Activated CD8-positive, alpha-beta T cell treated with anti-CD3 and anti-CD28 coated beads for 36 hours (primary cell): ENCODE measurements around the gene WDR59. TPM values are rescaled to one million over a fixed set of nuclear protein-coding genes. Genes with fewer than 3 reads are reported as not detected.

Experiments used
- ATAC-seq: fragments of 200-7000 bp; cut with Tn5 transposase; one replicate; pipeline ENCODE4 v1.10.0; 2021; ENCODE audit warnings: mild to moderate bottlenecking, moderate library complexity
- CTCF ChIA-PET: fragments of 350-600 bp; sonication (Branson Sonifier 250); formaldehyde crosslinking; loops from one replicate; lab custom pipeline; 2021; ENCODE audit warnings: antibody characterized with exemption; lab: Charles Lee
- POLR2A ChIA-PET: fragments of 350-600 bp; sonication (Branson Sonifier 250); formaldehyde crosslinking; loops from one replicate; lab custom pipeline; 2021; ENCODE audit warnings: antibody characterized with exemption; lab: Charles Lee
- DNase-seq: peaks from one replicate; pipeline ENCODE4 v3.0.0-alpha.2; 2020
- H3K27ac Mint-ChIP-seq: one replicate; pipeline ENCODE4 v1.8.0; 2021; ENCODE audit warnings: mild to moderate bottlenecking, mixed read lengths
- H3K27me3 Mint-ChIP-seq: one replicate; pipeline ENCODE4 v1.8.0; 2021; ENCODE audit warnings: mixed read lengths
- H3K36me3 Mint-ChIP-seq: one replicate; pipeline ENCODE4 v1.8.0; 2021; ENCODE audit warnings: low read depth, mixed read lengths
- H3K4me1 Mint-ChIP-seq: one replicate; pipeline ENCODE4 v1.8.0; 2021; ENCODE audit warnings: low read depth, mixed read lengths
- H3K4me3 Mint-ChIP-seq: one replicate; pipeline ENCODE4 v1.8.0; 2021; ENCODE audit warnings: mild to moderate bottlenecking, moderate library complexity, mixed read lengths
- H3K9me3 Mint-ChIP-seq: one replicate; pipeline ENCODE4 v1.8.0; 2021; ENCODE audit warnings: mixed read lengths
- intact Hi-C: fragments of 100-400 bp; cut with micrococcal nuclease; formaldehyde crosslinking; loops from one replicate; pipeline ENCODE4 v1.10.0; 2022
- total RNA-seq, 2 experiments: library from RNA; stranded (reverse); gene quantifications; one replicate each; pipeline ENCODE4 v1.2.3, GENCODE V29; 2021
- TF ChIP-seq, protein P1 (sequence below): fragments of 200-600 bp; IDR thresholded peaks from one replicate; pipeline ENCODE4 v1.8.0; 2022; ENCODE audit warnings: antibody characterized with exemption, mild to moderate bottlenecking

WDR59 gene
- total RNA-seq, 2 experiments from 2014 or later: 59.1 to 68.1 TPM

- Mint-ChIP-seq H3K4me1 (peaks cover 32% of the 10 kb centered on the region), H3K4me3 (peak overlapping the region; percentile 39), H3K27me3 (no peaks in the 10 kb centered on the region), H3K36me3 (no peaks in the 10 kb centered on the region), H3K27ac (peak overlapping the region; percentile 83), H3K9me3 (no peaks in the 10 kb centered on the region)
- intact Hi-C loops: no loop called here
- ChIA-PET POLR2A (interaction anchor here (0.6 to 2.2 kb wide), 6 partner anchors 10 to 88 kb away, joined by 3 to 7 read pairs (median 3); no protein-coding TSS in a partner anchor), CTCF (interaction anchor here (0.8 to 5.5 kb wide), 6 partner anchors 10 to 102 kb away, joined by 3 to 48 read pairs (median 3); partner anchors contain the start of gene ZNRF1)
- TF ChIP-seq, protein P1, sequence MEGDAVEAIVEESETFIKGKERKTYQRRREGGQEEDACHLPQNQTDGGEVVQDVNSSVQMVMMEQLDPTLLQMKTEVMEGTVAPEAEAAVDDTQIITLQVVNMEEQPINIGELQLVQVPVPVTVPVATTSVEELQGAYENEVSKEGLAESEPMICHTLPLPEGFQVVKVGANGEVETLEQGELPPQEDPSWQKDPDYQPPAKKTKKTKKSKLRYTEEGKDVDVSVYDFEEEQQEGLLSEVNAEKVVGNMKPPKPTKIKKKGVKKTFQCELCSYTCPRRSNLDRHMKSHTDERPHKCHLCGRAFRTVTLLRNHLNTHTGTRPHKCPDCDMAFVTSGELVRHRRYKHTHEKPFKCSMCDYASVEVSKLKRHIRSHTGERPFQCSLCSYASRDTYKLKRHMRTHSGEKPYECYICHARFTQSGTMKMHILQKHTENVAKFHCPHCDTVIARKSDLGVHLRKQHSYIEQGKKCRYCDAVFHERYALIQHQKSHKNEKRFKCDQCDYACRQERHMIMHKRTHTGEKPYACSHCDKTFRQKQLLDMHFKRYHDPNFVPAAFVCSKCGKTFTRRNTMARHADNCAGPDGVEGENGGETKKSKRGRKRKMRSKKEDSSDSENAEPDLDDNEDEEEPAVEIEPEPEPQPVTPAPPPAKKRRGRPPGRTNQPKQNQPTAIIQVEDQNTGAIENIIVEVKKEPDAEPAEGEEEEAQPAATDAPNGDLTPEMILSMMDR: no peak
- DNase-seq: peak; percentile 9
- ATAC-seq: peak; percentile 34
These were observed 27.6 kb upstream of the WDR59 start for GRCh38 chr16:75012380-75013081.

DNA sequence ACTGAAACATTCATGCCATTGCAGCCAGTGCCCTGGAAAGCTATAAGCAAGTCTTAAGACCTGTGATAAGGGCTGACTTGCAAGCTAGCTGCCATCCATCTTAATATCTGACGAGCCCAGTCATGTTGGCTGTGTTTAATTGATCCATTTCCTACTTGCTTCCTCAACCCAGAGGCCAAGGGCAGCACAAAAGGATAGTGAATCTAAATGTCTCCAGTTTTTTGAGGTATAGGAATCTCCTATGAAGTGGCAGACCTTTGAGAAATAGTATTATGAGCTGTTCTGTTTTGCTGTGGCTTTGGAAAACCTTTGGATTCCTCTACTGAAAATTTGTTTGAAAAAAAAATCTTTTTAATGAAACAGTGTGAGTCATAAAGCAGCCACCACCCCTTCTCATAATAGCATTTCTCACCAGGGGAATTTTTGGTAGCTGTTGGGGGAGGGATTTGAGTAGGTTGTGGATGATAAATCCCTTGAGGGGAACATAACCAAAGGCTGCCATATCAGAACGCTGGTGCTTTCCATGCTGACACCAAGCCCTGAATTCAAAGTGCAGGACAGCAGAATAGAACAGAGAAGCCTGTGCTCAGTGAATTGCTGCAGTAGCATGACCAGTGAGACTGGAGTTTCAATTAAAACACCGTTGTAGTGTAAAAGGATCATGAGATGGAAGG, 26.8 kb upstream of the WDR59 start:
- intact Hi-C loops: no loop called here
- Mint-ChIP-seq H3K27me3 (no peaks in the 10 kb centered on the region), H3K36me3 (no peaks in the 10 kb centered on the region), H3K27ac (peak overlapping the region; percentile 83), H3K4me1 (peaks cover 32% of the 10 kb centered on the region), H3K4me3 (peak overlapping the region; percentile 39), H3K9me3 (no peaks in the 10 kb centered on the region)
- ChIA-PET POLR2A (interaction anchor here (0.6 to 2.2 kb wide), 7 partner anchors 11 to 89 kb away, joined by 3 to 7 read pairs (median 3); no protein-coding TSS in a partner anchor), CTCF (interaction anchor here (0.6 to 5.5 kb wide), 7 partner anchors 9 to 101 kb away, joined by 3 to 48 read pairs (median 3); partner anchors contain the start of gene ZNRF1)
- TF ChIP-seq, protein P1: no peak
- ATAC-seq: peak; percentile 95
- DNase-seq: peak; percentile 78

DNA sequence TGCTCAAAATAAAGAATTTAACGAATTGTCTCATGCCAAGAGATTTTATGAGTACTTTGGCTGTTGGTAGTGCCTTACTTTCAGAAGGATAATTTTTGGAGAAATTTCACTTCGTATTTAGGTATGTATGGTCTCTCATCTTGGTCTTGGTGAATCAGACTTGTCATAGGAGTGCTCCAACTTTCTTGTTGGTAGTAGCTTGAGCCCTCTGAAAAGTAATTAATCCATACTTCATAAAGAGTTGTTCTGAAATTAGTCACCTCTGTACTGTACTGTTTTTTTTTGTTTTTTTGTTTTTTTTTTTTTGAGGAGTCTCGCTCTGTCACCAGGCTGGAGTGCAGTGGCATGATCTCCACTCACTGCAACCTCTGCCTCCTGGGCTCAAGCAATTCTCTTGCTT, 25.5 kb upstream of the WDR59 start:
- intact Hi-C loops: no loop called here
- Mint-ChIP-seq H3K36me3 (no peaks in the 10 kb centered on the region), H3K4me1 (peaks cover 32% of the 10 kb centered on the region), H3K9me3 (no peaks in the 10 kb centered on the region), H3K4me3 (no peak overlapping the region), H3K27ac (no peak overlapping the region), H3K27me3 (no peaks in the 10 kb centered on the region)
- DNase-seq (no peak), ATAC-seq (no peak)
- TF ChIP-seq, protein P1: no peak
- CTCF ChIA-PET: no interaction called here
- POLR2A ChIA-PET: interaction anchor here (1.1 kb wide), 1 partner anchor 13 kb away, joined by 4 read pairs; no protein-coding TSS in a partner anchor

- Mint-ChIP-seq H3K27ac (no peak overlapping the region), H3K4me3 (no peak overlapping the region), H3K27me3 (no peaks in the 10 kb centered on the region), H3K4me1 (peaks cover 24% of the 10 kb centered on the region), H3K9me3 (no peaks in the 10 kb centered on the region), H3K36me3 (no peaks in the 10 kb centered on the region)
- CTCF ChIA-PET: interaction anchor here (1.1 to 5.3 kb wide), 3 partner anchors 10 to 104 kb away, joined by 3 to 26 read pairs (median 5); no protein-coding TSS in a partner anchor
- intact Hi-C loops: no loop called here
- DNase-seq (no peak), ATAC-seq (no peak)
- POLR2A ChIA-PET: interaction anchor here (1.5 kb wide), 1 partner anchor 9 kb away, joined by 5 read pairs; the partner anchor contains the start of gene ZNRF1
- TF ChIP-seq, protein P1: no peak
These were observed 22.5 kb upstream of the WDR59 start for GRCh38 chr16:75007443-75007842.
